H1 (cell line): ENCODE measurements around the gene PCBP4. TPM values are rescaled to one million over a fixed set of nuclear protein-coding genes. Genes with fewer than 3 reads are reported as not detected.

Experiments used
- CTCF ChIA-PET: fragments of 300-600 bp; sonication (Branson Sonifier 250); formaldehyde crosslinking; loops from one replicate; lab custom pipeline; 2021; ENCODE audit not compliant: partially characterized antibody; lab: Charles Lee
- POLR2A ChIA-PET: fragments of 300-600 bp; sonication (Branson Sonifier 250); formaldehyde crosslinking; loops from one replicate; lab custom pipeline; 2021; ENCODE audit warnings: inconsistent platforms; ENCODE audit not compliant: partially characterized antibody; lab: Charles Lee
- DNase-seq, 2 experiments: peaks; one replicate each; pipeline versions ENCODE4 v3.0.0 to v3.0.0-alpha.2; 2010 to 2022; ENCODE audit warnings: low spot score in 2 of 2, low read depth in 1 of 2, mixed read lengths in 1 of 2
- FAIRE-seq: peaks from 2 replicates; lab custom pipeline; 2011; peaks lifted over from hg19 to GRCh38; lab: Jason Lieb, UNC
- H2AFZ ChIP-seq: 2 replicates; pipeline ENCODE4 v1.8.1; 2012; ENCODE audit warnings: low read length, inconsistent platforms
- H2AK5ac ChIP-seq: 2 replicates; pipeline ENCODE4 v1.6.1; 2013; ENCODE audit warnings: low read depth, low read length
- H2BK120ac ChIP-seq: replicated peaks from 2 replicates; pipeline ENCODE3; 2013; ENCODE audit warnings: low read depth, low read length, inconsistent platforms
- H2BK12ac ChIP-seq: 2 replicates; pipeline ENCODE4 v1.6.1; 2013; ENCODE audit warnings: low read depth, low read length
- H2BK15ac ChIP-seq: 2 replicates; pipeline ENCODE4 v1.6.1; 2013; ENCODE audit warnings: low read length
- H2BK20ac ChIP-seq: 2 replicates; pipeline ENCODE4 v1.6.1; 2013; ENCODE audit warnings: low read length
- H2BK5ac ChIP-seq: 2 replicates; pipeline ENCODE4 v1.6.1; 2013; ENCODE audit warnings: low read depth, low read length
- H3K14ac ChIP-seq: 2 replicates; pipeline ENCODE4 v1.6.1; 2013; ENCODE audit warnings: inconsistent platforms; ENCODE audit not compliant: insufficient read length
- H3K18ac ChIP-seq: 2 replicates; pipeline ENCODE4 v1.6.1; 2013; ENCODE audit warnings: low read length; ENCODE audit errors: extremely low read depth
- H3K23ac ChIP-seq: 2 replicates; pipeline ENCODE4 v1.6.1; 2013; ENCODE audit warnings: inconsistent platforms; ENCODE audit not compliant: insufficient read length
- H3K23me2 ChIP-seq: 2 replicates; pipeline ENCODE4 v1.6.1; 2013; ENCODE audit warnings: low read depth, low read length
- H3K27ac ChIP-seq: 2 replicates; pipeline ENCODE4 v1.6.1; 2011; ENCODE audit warnings: low read depth, low read length, inconsistent platforms
- H3K27me3 ChIP-seq, 4 experiments: replicated peaks in 1 of 4; 1 replicate in 1 of 4; 2 replicates in 3 of 4; pipeline versions ENCODE4 v1.6.1 to v1.8.1; 2011 to 2013; ENCODE audit warnings: low read length in 3 of 4, mild to moderate bottlenecking in 3 of 4, inconsistent platforms in 2 of 4, mixed read lengths in 2 of 4, moderate library complexity in 1 of 4; ENCODE audit not compliant: control insufficient read depth in 3 of 4, insufficient read depth in 3 of 4; ENCODE audit errors: extremely low read depth in 1 of 4
- H3K36me3 ChIP-seq, 4 experiments: 2 replicates each; pipeline versions ENCODE4 v1.6.1 to v1.8.1; 2011 to 2013; ENCODE audit warnings: mild to moderate bottlenecking in 4 of 4, low read length in 3 of 4, moderate library complexity in 2 of 4, control low read depth in 1 of 4, inconsistent platforms in 1 of 4; ENCODE audit not compliant: insufficient read depth in 4 of 4, control insufficient read depth in 2 of 4
- H3K4ac ChIP-seq: replicated peaks from 2 replicates; pipeline ENCODE3; 2013; ENCODE audit warnings: low read length, low read depth, mixed read lengths, inconsistent platforms; ENCODE audit not compliant: insufficient read length
- H3K4me1 ChIP-seq, 4 experiments: replicated peaks in 1 of 4; 1 replicate in 1 of 4; 2 replicates in 3 of 4; pipeline versions ENCODE4 v1.6.1 to v1.8.1; 2011 to 2013; ENCODE audit warnings: low read length in 3 of 4, inconsistent platforms in 2 of 4, mixed read lengths in 1 of 4; ENCODE audit not compliant: insufficient read depth in 4 of 4, control insufficient read depth in 3 of 4
- H3K4me2 ChIP-seq, 2 experiments: 2 replicates each; pipeline versions ENCODE4 v1.6.1 to v1.8.1; 2011 to 2013; ENCODE audit warnings: low read depth in 2 of 2, low read length in 2 of 2, control low read depth in 1 of 2, inconsistent platforms in 1 of 2, mild to moderate bottlenecking in 1 of 2; ENCODE audit not compliant: insufficient read depth in 1 of 2
- H3K4me3 ChIP-seq, 4 experiments: fragments of 200-600, 300-600 bp in 1 of 4; sonication (generic), shearing (Covaris generic), sonication (Bioruptor Twin) in 1 of 4; 2 replicates each; pipeline versions ENCODE4 v1.5.1 to v1.8.1; 2011 to 2016; ENCODE audit warnings: low read length in 4 of 4, low read depth in 3 of 4, control low read depth in 2 of 4, inconsistent platforms in 2 of 4, mild to moderate bottlenecking in 2 of 4, mixed read lengths in 1 of 4, moderate library complexity in 1 of 4; ENCODE audit not compliant: insufficient read depth in 2 of 4; ENCODE audit errors: extremely low read depth in 1 of 4
- H3K56ac ChIP-seq: replicated peaks from 2 replicates; pipeline ENCODE3; 2013; ENCODE audit warnings: low read depth, mild to moderate bottlenecking, mixed read lengths, low read length, inconsistent platforms; ENCODE audit not compliant: insufficient read length
- H3K79me1 ChIP-seq: 2 replicates; pipeline ENCODE4 v1.6.1; 2013; ENCODE audit warnings: low read depth, low read length, control low read depth
- H3K79me2 ChIP-seq, 2 experiments: 2 replicates each; pipeline versions ENCODE4 v1.6.1 to v1.8.1; 2012 to 2013; ENCODE audit warnings: low read length in 2 of 2, mild to moderate bottlenecking in 2 of 2, inconsistent platforms in 1 of 2; ENCODE audit not compliant: insufficient read depth in 2 of 2, control insufficient read depth in 1 of 2
- H3K9ac ChIP-seq, 4 experiments: replicated peaks in 1 of 4; 1 replicate in 1 of 4; 2 replicates in 3 of 4; pipeline versions ENCODE4 v1.6.1 to v1.8.1; 2011 to 2013; ENCODE audit warnings: low read depth in 3 of 4, low read length in 3 of 4, control low read depth in 2 of 4, mild to moderate bottlenecking in 2 of 4, moderate library complexity in 2 of 4, inconsistent platforms in 1 of 4; ENCODE audit errors: extremely low read depth in 1 of 4
- H3K9me3 ChIP-seq, 2 experiments: 2 replicates each; pipeline versions ENCODE4 v1.6.1 to v1.8.1; 2012 to 2013; ENCODE audit warnings: mild to moderate bottlenecking in 2 of 2, moderate library complexity in 2 of 2, control low read depth in 1 of 2, inconsistent platforms in 1 of 2, low read depth in 1 of 2, low read length in 1 of 2, mixed read lengths in 1 of 2; ENCODE audit not compliant: insufficient read depth in 2 of 2
- H4K20me1 ChIP-seq, 2 experiments: replicated peaks in 1 of 2; 2 replicates each; pipeline versions ENCODE3 to v1.8.1; 2011 to 2013; ENCODE audit warnings: inconsistent platforms in 2 of 2, low read length in 2 of 2, mild to moderate bottlenecking in 1 of 2; ENCODE audit not compliant: insufficient read depth in 2 of 2, control insufficient read depth in 1 of 2
- H4K5ac ChIP-seq: 2 replicates; pipeline ENCODE4 v1.6.1; 2013; ENCODE audit warnings: low read length, low read depth, mixed read lengths, inconsistent platforms; ENCODE audit not compliant: insufficient read length
- H4K8ac ChIP-seq: 2 replicates; pipeline ENCODE4 v1.8.0; 2013; ENCODE audit warnings: mild to moderate bottlenecking, moderate library complexity, low read length, inconsistent platforms; ENCODE audit not compliant: insufficient read depth; ENCODE audit errors: extremely low read depth
- H4K91ac ChIP-seq: replicated peaks from 2 replicates; pipeline ENCODE3; 2013; ENCODE audit warnings: low read length, mixed read lengths, inconsistent platforms; ENCODE audit not compliant: insufficient read length
- FOSL1 ChIP-seq: IDR thresholded peaks from 2 replicates; pipeline ENCODE4 v1.6.1; 2011; ENCODE audit warnings: mild to moderate bottlenecking, low read depth, low read length, moderate library complexity; ENCODE audit not compliant: insufficient read depth
- WGBS, 2 experiments: shearing (Covaris generic) in 1 of 2; methylation state at CpG; one replicate each; pipeline versions ENCODE4 v1.1.6 to v1.1.7; 2013 to 2015; ENCODE audit warnings: low lambda C conversion rate in 2 of 2, mixed read lengths in 2 of 2, inconsistent platforms in 1 of 2, low coverage in 1 of 2, missing lambda C conversion rate in 1 of 2; ENCODE audit not compliant: insufficient replicate concordance in 2 of 2, insufficient coverage in 1 of 2, insufficient read length in 1 of 2; ENCODE audit errors: extremely low coverage in 1 of 2, missing lambda C conversion rate in 1 of 2; 5-methylcytosine and 5-hydroxymethylcytosine counted together
- polyA plus RNA-seq, 7 experiments: library from polyadenylated mRNA; depleted of rRNA in 3 of 7; stranded (reverse) in 5 of 7; unstranded in 2 of 7; fragments of >200 nt in 5 of 7; fragments of 200-250 nt in 2 of 7; gene quantifications; 1 replicate in 5 of 7; 2 replicates in 1 of 7; 4 replicates in 1 of 7; pipeline versions ENCODE4 v1.2.1 to v1.2.3, GENCODE V29; 2011 to 2013; ENCODE audit warnings: missing spikeins in 2 of 7, mixed read lengths in 2 of 7
- total RNA-seq: library from RNA; stranded (reverse); fragmentation: NEBNext Ultra II Directional; extraction: Animal tissue kit (Norgen Biotek cat#: 25700); gene quantifications from 2 replicates; pipeline ENCODE4 v1.2.1, GENCODE V29; 2021

The PCBP4 gene
- total and polyA plus RNA-seq, 2 of the 8 experiments (the other 6 are each of a cell fraction or from before 2014, with no cell fraction given) = 16.4 to 34.1 TPM

DNA sequence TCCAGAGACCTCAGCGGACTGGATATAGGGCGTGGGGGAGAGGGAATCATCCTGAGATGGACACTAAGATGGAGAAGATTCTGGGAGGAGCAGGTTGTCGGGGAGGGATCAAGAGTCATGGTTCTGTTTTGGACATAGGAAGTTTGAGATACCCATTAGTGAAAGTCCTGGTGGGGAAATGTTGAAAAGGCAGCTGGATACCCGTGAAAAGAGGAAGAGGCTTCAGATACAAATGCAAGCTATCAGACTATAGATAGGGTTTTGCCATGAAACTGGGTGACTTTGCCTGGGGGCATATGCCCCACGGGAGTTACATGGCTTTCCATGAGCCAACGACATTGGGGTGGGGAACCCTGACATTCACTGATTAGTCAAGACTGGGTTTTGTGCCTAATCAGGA is 13.1 kb downstream of the PCBP4 start:
- no peak overlapping the region for H2AFZ ChIP-seq
- H3K9ac ChIP-seq = no peak overlapping the region
- no peak overlapping the region for H4K91ac ChIP-seq
- H3K14ac ChIP-seq = no peak overlapping the region
- no peak overlapping the region for H2BK15ac ChIP-seq
- H3K4me3 ChIP-seq = no peak overlapping the region
- peaks cover 0 to 15% (median 7%) of the 10 kb centered on the region in 4 experiments; a peak in 6 of 7 replicates for H3K4me1 ChIP-seq
- H3K4ac ChIP-seq = no peak overlapping the region
- H2BK12ac ChIP-seq = no peak overlapping the region
- FAIRE-seq = no peak
- H3K56ac ChIP-seq = no peak overlapping the region
- no peaks in the 10 kb centered on the region for H4K20me1 ChIP-seq
- H2BK5ac ChIP-seq = no peak overlapping the region
- no peaks in the 10 kb centered on the region for H3K9me3 ChIP-seq
- no peaks in the 10 kb centered on the region for H3K79me2 ChIP-seq
- no peak overlapping the region for H4K5ac ChIP-seq
- no peak overlapping the region for H3K4me2 ChIP-seq
- no peak overlapping the region for H2AK5ac ChIP-seq
- peaks cover 15 to 43% (median 35%) of the 10 kb centered on the region in 4 experiments for H3K27me3 ChIP-seq
- no peak overlapping the region for H2BK120ac ChIP-seq
- ChIA-PET CTCF (interaction anchor here (1.5 to 5.7 kb wide), 6 partner anchors 9 to 99 kb away, joined by 5 to 29 read pairs (median 7); partner anchors contain the start of genes ABHD14A, ABHD14B, PARP3 and RRP9), POLR2A (interaction anchor here (1.9 to 15.7 kb wide), 5 partner anchors 9 to 39 kb away, joined by 6 to 148 read pairs (median 14); partner anchors contain the start of genes ACY1, PARP3, PCBP4 and RPL29)
- no peak overlapping the region for H3K27ac ChIP-seq
- H2BK20ac ChIP-seq = no peak overlapping the region
- H4K8ac ChIP-seq = no peak overlapping the region
- no peak for TF ChIP-seq FOSL1
- H3K23me2 ChIP-seq = peaks cover 8% of the 10 kb centered on the region; the same call in 1 of the 2 replicates
- H3K36me3 ChIP-seq = no peaks in the 10 kb centered on the region
- H3K18ac ChIP-seq = no peak overlapping the region
- no peak overlapping the region for H3K23ac ChIP-seq
- DNase-seq = no peak
- no peaks in the 10 kb centered on the region for H3K79me1 ChIP-seq
- 90% methylated on average over 6 of the region's 6 CpGs; no CpG with 5 or more reads in 1 of the 2 experiments for WGBS, 2 experiments
